ENCODE results near the gene NBPF20.
"Not testable (repeated sequence)": the region's sequence is repeated elsewhere in the genome, so short reads cannot be mapped to it uniquely, and the experiment has no call there.

GRCh38 chr1:145429329-145429728 lies 3.9 kb upstream of the NBPF20 start:
- not testable (repeated sequence) for TF ChIP-seq CTCF (conservative IDR thresholded peaks at IDR 0.05); EZH2 (IDR thresholded peaks at IDR 0.05; ENCODE audit: low read depth)
